Erythroblast (primary cell): Measurements from ENCODE around the gene CD86.

Experiments
- DNase-seq, 2 experiments: peaks; one replicate each; lab custom pipeline; 2025; lab: John Stamatoyannopoulos, UW
- GATA1 ChIP-seq: IDR thresholded peaks from 2 replicates; pipeline ENCODE4 v1.6.1; 2011; ENCODE audit warnings: low read depth, mild to moderate bottlenecking, control low read depth, low read length, moderate library complexity
- POLR2A ChIP-seq: IDR thresholded peaks from 2 replicates; pipeline ENCODE4 v1.6.1; 2011; ENCODE audit warnings: mild to moderate bottlenecking, low read length

The CD86 gene, protein sequence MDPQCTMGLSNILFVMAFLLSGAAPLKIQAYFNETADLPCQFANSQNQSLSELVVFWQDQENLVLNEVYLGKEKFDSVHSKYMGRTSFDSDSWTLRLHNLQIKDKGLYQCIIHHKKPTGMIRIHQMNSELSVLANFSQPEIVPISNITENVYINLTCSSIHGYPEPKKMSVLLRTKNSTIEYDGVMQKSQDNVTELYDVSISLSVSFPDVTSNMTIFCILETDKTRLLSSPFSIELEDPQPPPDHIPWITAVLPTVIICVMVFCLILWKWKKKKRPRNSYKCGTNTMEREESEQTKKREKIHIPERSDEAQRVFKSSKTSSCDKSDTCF

DNA sequence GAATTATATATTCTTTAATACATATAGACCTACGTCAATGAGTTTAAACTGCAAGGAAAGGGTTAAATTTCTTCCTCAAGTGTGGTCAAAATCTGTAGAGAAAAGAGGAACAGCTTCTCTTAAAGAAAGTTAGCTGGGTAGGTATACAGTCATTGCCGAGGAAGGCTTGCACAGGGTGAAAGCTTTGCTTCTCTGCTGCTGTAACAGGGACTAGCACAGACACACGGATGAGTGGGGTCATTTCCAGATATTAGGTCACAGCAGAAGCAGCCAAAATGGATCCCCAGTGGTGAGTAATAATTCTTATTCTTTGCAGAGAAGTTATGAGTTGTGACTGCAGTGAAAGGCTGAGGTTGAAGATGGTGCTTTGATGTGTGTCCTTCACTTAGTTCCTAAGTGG, at the start of gene CD86:
TSS of gene CD86 (plus strand) at position 148 of the 400 bp plus-strand sequence. CDS start at position 276, 128 bp downstream.
- TF ChIP-seq POLR2A (no peak), GATA1 (no peak)

DNA sequence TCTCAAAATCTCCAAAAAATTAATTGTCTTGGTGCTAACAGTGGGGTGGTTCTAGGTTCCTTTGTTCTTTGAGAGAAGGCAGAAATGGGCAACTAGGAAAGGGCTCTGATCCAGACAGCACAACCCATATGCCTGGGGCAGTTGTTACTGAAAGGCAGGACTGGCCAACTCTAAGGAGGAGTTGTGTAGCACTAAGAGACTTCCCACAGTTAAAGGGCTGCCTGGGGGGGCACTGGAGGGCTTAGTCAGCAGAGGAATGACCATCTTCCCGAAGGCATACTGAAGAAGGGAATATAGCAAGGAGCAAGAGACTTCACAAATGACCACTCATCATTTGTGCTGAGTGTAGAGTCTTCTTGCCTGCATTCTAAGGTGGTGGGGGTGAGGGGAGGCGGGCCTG, 48.9 kb upstream of the CD86 start:
- TF ChIP-seq GATA1, result no peak
- no peak for TF ChIP-seq POLR2A

More for the DNA sequence above, at the start of gene CD86:
- no peak for DNase-seq

DNA sequence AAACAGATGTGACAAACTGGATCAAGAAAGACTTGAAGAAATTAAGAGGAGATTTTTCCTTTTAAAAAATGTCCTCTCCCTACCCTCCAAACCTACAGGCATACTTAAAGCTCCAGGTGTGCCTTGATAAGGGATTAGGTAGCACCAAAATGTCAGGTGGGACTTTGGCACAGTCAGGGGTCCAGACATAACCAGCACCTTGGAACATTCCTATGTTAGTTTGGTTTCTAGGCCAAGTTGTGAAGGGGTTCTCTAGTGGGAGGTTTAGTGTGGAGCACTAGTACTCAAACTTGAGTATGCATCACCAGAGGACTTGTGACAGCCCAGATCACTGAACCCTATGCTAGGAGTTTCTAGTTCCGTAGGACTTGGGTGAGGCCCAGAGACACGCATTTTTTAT, 47.0 kb upstream of the CD86 start:
- DNase-seq, result no peak
- TF ChIP-seq POLR2A (no peak), GATA1 (no peak)

More for the DNA sequence above, 48.9 kb upstream of the CD86 start:
- no peak for DNase-seq

DNA sequence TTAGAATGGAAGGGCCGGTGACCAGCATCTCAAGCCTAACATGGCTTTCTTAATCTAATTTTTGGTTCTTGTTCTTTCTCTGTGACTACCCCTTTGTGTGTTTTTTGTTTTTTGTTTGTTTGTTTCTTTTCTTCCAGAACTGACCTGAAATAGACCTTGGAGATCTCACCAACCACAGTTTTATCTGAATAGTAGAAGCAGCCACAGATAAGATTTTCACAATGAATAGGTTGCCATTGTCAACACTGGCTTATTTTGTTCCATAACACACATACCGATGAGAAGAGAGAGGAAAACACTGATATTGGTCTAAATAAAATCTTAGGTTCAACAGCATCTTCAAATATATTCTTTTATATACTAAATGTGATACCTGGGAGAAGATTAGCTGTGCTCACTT, 44.7 kb upstream of the CD86 start:
- DNase-seq, result no peak
- TF ChIP-seq GATA1 (no peak), POLR2A (no peak)

DNA sequence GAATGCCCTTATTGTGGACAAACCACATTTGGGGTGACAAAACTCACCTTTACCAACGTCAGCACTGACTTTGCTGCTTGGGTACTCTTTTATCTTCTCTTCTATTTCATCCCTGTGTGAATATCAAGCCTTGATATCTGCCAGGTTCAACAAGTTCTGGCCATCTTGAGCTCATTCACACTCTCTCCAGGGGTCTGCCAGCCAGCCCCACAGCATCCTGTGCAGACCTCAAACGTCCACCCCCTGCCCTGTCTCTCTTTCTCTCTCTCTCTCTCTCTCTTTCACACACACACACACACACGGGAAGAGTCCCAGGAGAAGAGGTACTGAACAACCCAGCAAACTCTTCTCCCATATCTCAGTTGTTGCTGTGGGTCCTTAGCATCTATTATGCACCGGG, 43.8 kb upstream of the CD86 start:
- DNase-seq, result no peak
- TF ChIP-seq POLR2A (no peak), GATA1 (no peak)

DNA sequence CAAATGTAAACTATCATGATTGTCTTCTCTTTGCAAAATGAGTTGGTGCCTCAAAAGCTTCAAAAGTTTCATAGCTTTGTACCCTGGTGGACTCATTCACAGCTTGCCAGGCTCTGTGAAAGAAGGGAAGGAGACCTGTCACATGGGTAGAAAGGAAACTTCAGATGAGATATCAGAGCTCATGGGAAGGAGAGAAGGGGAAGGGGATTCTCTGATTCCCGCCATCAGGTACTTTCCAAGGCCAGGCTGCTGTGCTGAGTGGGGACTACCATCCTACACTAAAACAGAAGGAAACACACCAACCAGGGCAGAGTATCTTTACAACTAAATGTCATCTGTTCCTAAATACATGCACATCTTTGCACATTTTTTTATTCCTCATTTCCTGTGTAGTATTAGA, 42.3 kb upstream of the CD86 start:
- no peak for DNase-seq
- TF ChIP-seq POLR2A, result no peak
- TF ChIP-seq GATA1, result no peak

DNA sequence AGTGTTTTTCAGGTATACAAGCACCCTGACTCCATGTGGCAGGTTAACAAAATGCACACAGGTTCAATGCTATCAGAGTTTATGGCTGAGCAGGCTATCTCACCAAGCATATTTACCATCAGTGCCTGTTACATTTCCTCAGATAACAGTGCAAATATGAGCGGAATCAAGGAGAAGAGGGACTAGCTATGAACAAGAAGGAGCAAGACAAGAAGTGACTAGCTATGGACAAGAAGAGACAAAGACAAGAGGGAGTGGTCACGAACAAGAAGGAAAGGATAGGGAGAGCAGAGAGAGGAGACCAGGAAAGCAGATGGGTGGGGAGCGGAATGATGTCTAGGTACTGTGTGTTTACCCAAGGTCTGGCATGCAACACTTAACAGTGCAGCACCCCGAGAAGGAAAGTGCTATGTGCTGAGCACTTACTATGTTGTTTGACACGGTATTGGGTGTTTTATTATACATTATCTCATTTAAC, 41.7 kb upstream of the CD86 start:
- DNase-seq, result peak in 1 of 2 experiments; percentile 15
- TF ChIP-seq POLR2A (no peak), GATA1 (no peak)

DNA sequence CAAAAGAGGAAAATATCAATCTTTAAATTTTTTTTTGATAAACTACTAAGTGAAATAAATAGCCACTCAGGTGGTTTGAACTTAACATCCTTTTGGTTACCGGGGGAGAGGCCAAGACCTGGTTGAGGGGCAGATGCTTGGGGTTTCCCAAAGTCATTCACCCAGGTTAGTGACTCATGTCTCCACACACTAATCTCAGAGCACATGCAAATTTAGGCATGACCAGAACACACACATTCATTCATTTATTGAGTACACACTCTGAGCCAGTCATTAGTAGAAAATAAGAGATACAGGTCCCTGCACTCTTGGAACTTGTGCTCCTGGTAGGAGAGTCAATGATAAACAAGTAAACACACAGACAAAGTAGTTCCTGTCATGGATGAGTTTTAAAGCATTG, 40.4 kb upstream of the CD86 start:
- no peak for DNase-seq
- TF ChIP-seq GATA1, result no peak
- no peak for TF ChIP-seq POLR2A

DNA sequence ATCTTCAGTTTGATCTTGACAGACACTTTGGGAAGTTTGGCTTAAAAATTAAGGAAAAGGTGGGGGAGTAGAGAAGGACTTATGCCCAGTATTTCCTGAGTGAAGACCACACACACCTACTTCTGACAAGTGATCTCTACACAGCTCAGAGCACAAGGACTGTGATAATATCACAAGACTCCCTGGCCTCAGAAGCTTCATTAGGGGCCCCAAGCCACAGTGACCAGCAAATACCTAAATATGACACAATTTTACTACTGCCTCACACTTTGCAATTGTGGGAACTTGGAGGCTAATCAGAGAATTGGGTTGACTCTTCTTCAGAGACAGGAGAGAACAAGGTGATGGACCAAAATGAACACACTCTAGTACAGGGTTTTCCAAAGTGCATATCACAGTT, 35.7 kb upstream of the CD86 start:
- no peak for TF ChIP-seq GATA1
- no peak for TF ChIP-seq POLR2A

DNA sequence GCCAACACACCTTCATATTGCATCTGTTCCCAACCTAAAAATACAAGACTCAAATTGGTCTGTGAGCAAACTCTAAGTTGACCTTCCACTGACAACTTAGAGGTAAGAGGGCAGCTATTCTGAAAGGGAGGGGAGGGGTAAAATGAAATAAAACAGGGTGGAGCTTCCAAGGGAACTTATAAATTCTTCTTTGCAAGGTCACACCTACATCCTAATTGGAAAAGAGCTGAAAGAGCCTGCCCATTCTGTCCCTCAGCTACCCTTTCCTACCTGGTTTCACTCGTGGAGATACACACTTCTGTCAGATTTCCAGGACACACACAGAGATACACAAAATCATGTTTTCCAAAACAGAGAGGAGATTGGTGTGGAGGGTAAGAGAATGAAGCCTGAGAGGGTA, 34.1 kb upstream of the CD86 start:
- DNase-seq, result no peak
- TF ChIP-seq GATA1 (no peak), POLR2A (no peak)

More for the DNA sequence above, 35.7 kb upstream of the CD86 start:
- no peak for DNase-seq

DNA sequence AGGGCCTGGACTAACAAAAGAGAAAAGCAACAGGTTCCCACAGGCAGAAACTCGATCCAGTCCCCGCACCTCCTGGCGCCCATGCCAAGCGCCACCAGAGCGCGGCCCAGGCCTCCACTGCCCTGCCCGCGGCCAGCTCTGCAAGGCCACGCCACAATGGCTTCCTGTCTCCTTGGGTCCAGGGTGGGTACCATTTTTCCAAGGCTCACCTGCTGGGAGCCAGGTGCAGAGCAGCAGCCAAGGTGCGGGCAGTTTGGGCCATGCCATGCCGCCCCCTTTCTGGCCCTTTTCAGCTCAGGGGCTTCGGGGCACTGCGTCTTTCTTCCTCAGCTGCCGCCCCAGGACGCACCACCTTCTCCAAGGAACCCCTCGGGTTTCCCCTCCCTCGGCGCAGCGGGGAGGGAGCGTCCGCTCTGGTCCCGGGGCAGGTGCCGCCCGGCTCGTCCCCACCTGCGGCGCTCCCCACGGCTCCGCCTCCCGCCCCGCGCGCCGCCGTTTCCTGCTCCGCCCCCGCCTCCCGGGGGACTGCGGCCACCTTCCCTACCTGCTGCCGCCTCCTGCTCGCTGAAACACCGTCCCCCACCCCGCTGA, 33.3 kb upstream of the CD86 start, which contains the start of gene ILDR1:
TSS of gene ILDR1 (minus strand) at position 437 of the 591 bp plus-strand sequence. CDS start at position 267, 170 bp downstream.
- TF ChIP-seq GATA1 (no peak), POLR2A (no peak)
- no peak for DNase-seq

DNA sequence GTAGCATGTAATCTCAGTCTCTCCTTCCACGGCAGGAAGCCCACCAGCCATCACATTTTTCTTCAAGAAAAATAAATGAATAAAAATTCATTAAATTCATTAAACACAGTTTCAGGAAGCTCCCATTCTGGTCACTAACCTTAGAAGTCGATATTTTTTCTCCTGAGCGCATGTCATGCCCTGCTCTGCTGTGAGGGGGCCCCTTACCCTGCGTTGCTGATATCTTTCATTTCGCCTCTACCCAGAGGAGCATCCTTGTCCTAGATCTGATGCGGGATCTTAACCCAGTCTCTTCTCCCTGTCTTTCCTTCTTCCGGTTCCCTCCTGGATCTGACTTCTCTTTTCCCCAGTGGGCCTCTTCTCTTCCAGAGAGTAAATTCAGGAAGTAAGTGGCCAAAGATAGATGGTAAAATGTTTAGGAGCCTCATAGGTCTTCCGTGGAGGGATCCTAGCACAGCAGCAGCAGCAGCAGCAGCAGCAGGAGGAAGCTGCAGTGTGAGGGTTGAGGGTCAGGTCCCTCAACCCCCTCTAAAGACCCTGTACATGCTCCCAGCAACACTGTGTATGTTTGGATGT, 31.7 kb upstream of the CD86 start:
- TF ChIP-seq GATA1 (no peak), POLR2A (no peak)
- no peak for DNase-seq

DNA sequence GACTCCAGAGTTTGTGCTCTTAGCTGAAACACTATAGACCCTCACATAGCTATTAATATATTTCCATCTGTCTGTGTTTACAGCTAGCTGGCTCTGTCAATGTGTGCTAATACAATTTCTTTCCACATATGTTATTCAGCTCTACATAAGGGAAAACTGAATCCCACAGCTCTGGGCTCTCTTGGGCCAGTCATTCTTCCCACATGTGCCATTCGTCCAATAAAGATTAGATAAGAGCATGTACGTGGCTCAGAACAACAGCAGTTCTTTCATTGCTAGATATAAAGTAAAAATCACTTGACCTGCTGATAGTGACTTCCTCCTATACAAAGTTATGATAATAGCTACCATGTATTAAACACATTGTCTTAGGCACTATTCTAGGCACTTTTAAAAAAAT, 30.4 kb upstream of the CD86 start:
- no peak for TF ChIP-seq POLR2A
- no peak for TF ChIP-seq GATA1
- peak in 1 of 2 experiments; percentile 20 for DNase-seq

DNA sequence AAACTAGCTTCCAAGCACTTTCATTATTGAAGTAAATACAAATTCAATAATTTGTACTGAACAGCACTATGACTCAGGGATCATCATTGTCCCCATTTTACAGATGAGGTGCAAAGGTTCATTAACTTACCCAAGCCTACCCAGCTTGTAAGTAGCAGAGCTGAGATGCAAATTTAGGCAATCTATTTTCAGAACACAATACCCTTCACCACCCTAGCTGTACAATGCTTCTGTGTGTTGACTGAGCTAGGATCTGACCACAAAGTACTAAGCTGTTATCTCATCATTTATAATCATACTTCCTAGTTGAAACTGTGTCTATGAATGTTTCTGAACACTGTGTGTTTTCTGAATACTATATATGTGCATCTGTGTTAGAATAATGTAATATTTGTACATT, 29.9 kb upstream of the CD86 start:
- DNase-seq, result no peak
- TF ChIP-seq GATA1 (no peak), POLR2A (no peak)
